ENCODE data around the gene URB2.

DNA sequence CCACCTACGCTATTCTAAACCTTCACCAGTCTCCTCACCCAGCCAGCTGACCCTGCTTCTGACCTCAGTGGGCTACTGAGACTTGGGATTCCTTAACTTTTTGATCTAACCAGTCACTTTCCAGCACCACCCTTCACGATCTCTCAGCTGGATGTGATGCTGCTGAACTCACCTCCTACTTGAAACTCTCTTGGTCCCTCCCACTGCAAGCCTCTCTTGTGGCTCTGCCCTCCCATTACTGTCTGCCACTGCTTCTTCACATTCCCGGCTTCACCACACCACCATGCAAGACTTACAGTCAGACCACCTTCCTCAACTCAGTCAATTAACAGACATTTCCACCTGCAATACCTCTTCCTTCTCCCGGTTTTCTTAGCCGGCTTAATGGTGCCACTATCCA, 6.4 kb upstream of the URB2 start:
- TF ChIP-seq CTCF (conservative IDR thresholded peaks at IDR 0.05) (no peak), ZFX (IDR thresholded peaks at IDR 0.05) (no peak)
